Natural killer cell (primary cell): ENCODE data around the gene HMCN2. TPM values are rescaled to one million over a fixed set of nuclear protein-coding genes. Genes with fewer than 3 reads are reported as not detected.
A peak's percentile ranks its signal among the peaks of the same experiment; 100 is the strongest.

Experiments used
- ATAC-seq, 3 donors: fragments of 150-1000 bp in 2 of 3; fragments of 200-7000 bp in 1 of 3; cut with Tn5 transposase; 1 replicate in 1 of 3; 2 replicates in 2 of 3; pipeline ENCODE4 v1.10.0; 2021; ENCODE audit warnings: mild to moderate bottlenecking in 2 of 3, moderate library complexity in 2 of 3
- DNase-seq, 2 donors: peaks; one replicate each; pipeline versions ENCODE4 v3.0.0 to v3.0.0-alpha.2; 2013 to 2021; ENCODE audit warnings: mixed read lengths in 1 of 2
- H3K27ac ChIP-seq: one replicate; pipeline ENCODE4 v1.5.1; 2013; ENCODE audit warnings: mild to moderate bottlenecking, low read length
- H3K27me3 ChIP-seq: one replicate; pipeline ENCODE4 v1.6.1; 2013; ENCODE audit warnings: low read length; ENCODE audit not compliant: control insufficient read depth, insufficient read depth
- H3K36me3 ChIP-seq: one replicate; pipeline ENCODE4 v1.6.1; 2013; ENCODE audit warnings: low read length; ENCODE audit not compliant: control insufficient read depth, insufficient read depth
- H3K4me1 ChIP-seq: one replicate; pipeline ENCODE4 v1.6.1; 2013; ENCODE audit warnings: low read length; ENCODE audit not compliant: control insufficient read depth, insufficient read depth
- H3K4me3 ChIP-seq: one replicate; pipeline ENCODE4 v1.5.1; 2013; ENCODE audit warnings: low read length
- H3K9me3 ChIP-seq: one replicate; pipeline ENCODE4 v1.6.1; 2013; ENCODE audit warnings: low read length; ENCODE audit not compliant: control insufficient read depth, insufficient read depth
- H3K27ac Mint-ChIP-seq, 2 donors: one replicate each; pipeline ENCODE4 v1.8.0; 2022; ENCODE audit warnings: mild to moderate bottlenecking in 2 of 2, mixed read lengths in 2 of 2, moderate library complexity in 1 of 2
- H3K27me3 Mint-ChIP-seq, 2 donors: one replicate each; pipeline ENCODE4 v1.8.0; 2022; ENCODE audit warnings: low read depth in 2 of 2, mixed read lengths in 2 of 2
- H3K36me3 Mint-ChIP-seq: one replicate; pipeline ENCODE4 v1.8.0; 2022; ENCODE audit warnings: mixed read lengths
- H3K4me1 Mint-ChIP-seq, 2 donors: one replicate each; pipeline ENCODE4 v1.8.0; 2022; ENCODE audit warnings: mixed read lengths in 2 of 2
- H3K4me3 Mint-ChIP-seq: one replicate; pipeline ENCODE4 v1.8.0; 2022; ENCODE audit warnings: mild to moderate bottlenecking, moderate library complexity, mixed read lengths
- H3K9me3 Mint-ChIP-seq, 2 donors: one replicate each; pipeline ENCODE4 v1.8.0; 2022; ENCODE audit warnings: mixed read lengths in 2 of 2
- CTCF ChIP-seq: fragments of 200-600 bp; IDR thresholded peaks from one replicate; pipeline ENCODE4 v1.8.0; 2022; ENCODE audit warnings: antibody characterized with exemption
- WGBS: methylation state at CpG from one replicate; pipeline ENCODE4 v1.1.7; 2013; ENCODE audit warnings: missing lambda C conversion rate; ENCODE audit not compliant: insufficient coverage; 5-methylcytosine and 5-hydroxymethylcytosine counted together
- intact Hi-C: fragments of 100-400 bp; cut with micrococcal nuclease; formaldehyde crosslinking; loops from one replicate; pipeline ENCODE4 v1.14.2; 2022
- total RNA-seq, 4 donors: library from RNA; stranded (reverse); fragments of 120-200 nt in 1 of 4; gene quantifications; one replicate each; pipeline versions ENCODE4 v1.2.3 to v1.2.4, GENCODE V29; 2013 to 2022

The HMCN2 gene
- total RNA-seq, 3 donors from 2014 or later (not counting 1 experiment from before 2014, with no cell fraction given) = not detected

- no peak overlapping the region for H3K4me3 ChIP-seq
- no peaks in the 10 kb centered on the region for H3K4me1 ChIP-seq
- H3K27ac ChIP-seq = no peak overlapping the region
- peaks cover 0 to 5% of the 10 kb centered on the region in 2 donors for H3K9me3 Mint-ChIP-seq
- no peak for DNase-seq
- H3K27me3 ChIP-seq = no peaks in the 10 kb centered on the region
- 81% methylated on average over 10 of the region's 10 CpGs for WGBS
- no peaks in the 10 kb centered on the region for H3K36me3 ChIP-seq
- no peaks in the 10 kb centered on the region for H3K36me3 Mint-ChIP-seq
- no peaks in the 10 kb centered on the region for H3K4me1 Mint-ChIP-seq
- H3K9me3 ChIP-seq = no peaks in the 10 kb centered on the region
- no peak overlapping the region for H3K4me3 Mint-ChIP-seq
- H3K27me3 Mint-ChIP-seq = peaks cover 16 to 30% of the 10 kb centered on the region in 2 donors
- no peak overlapping the region for H3K27ac Mint-ChIP-seq
- peak in 1 of 3 donors; percentile 18 for ATAC-seq
- intact Hi-C loops = no loop called here
- TF ChIP-seq CTCF = no peak
These were observed 30.6 kb downstream of the HMCN2 start for GRCh38 chr9:130295945-130296782.

GRCh38 chr9:130296783-130297055, 31.2 kb downstream of the HMCN2 start:
- DNase-seq (no peak), ATAC-seq (peak in 1 of 3 donors; percentile 7)
- Histone ChIP-seq H3K27ac (no peak overlapping the region), H3K4me3 (no peak overlapping the region), H3K27me3 (no peaks in the 10 kb centered on the region), H3K9me3 (no peaks in the 10 kb centered on the region), H3K36me3 (no peaks in the 10 kb centered on the region), H3K4me1 (no peaks in the 10 kb centered on the region)
- H3K27ac Mint-ChIP-seq = no peak overlapping the region
- WGBS = 75% methylated on average over 2 of the region's 2 CpGs
- no peaks in the 10 kb centered on the region for H3K36me3 Mint-ChIP-seq
- intact Hi-C loops = no loop called here
- no peak overlapping the region for H3K4me3 Mint-ChIP-seq
- H3K27me3 Mint-ChIP-seq = peaks cover 16 to 27% of the 10 kb centered on the region in 2 donors
- peaks cover 0 to 5% of the 10 kb centered on the region in 2 donors for H3K9me3 Mint-ChIP-seq
- no peak for TF ChIP-seq CTCF
- H3K4me1 Mint-ChIP-seq = no peaks in the 10 kb centered on the region

- no peak overlapping the region for H3K27ac ChIP-seq
- no peak overlapping the region for H3K4me3 Mint-ChIP-seq
- H3K27me3 Mint-ChIP-seq = peaks cover 16 to 22% of the 10 kb centered on the region in 2 donors
- WGBS = 63% methylated on average over 6 of the region's 6 CpGs
- ATAC-seq (no peak), DNase-seq (no peak)
- H3K9me3 ChIP-seq = no peaks in the 10 kb centered on the region
- no peaks in the 10 kb centered on the region for H3K36me3 Mint-ChIP-seq
- no peak overlapping the region for H3K4me3 ChIP-seq
- H3K27me3 ChIP-seq = no peaks in the 10 kb centered on the region
- H3K4me1 Mint-ChIP-seq = no peaks in the 10 kb centered on the region
- intact Hi-C loops = no loop called here
- H3K36me3 ChIP-seq = no peaks in the 10 kb centered on the region
- no peaks in the 10 kb centered on the region for H3K4me1 ChIP-seq
- peaks cover 0 to 5% of the 10 kb centered on the region in 2 donors for H3K9me3 Mint-ChIP-seq
- H3K27ac Mint-ChIP-seq = no peak overlapping the region
- no peak for TF ChIP-seq CTCF
These were observed 31.8 kb downstream of the HMCN2 start for GRCh38 chr9:130297371-130297770.
